ENCODE measurements around the gene IPO4. TPM values are rescaled to one million over a fixed set of nuclear protein-coding genes. Genes with fewer than 3 reads are reported as not detected.

IPO4 gene
- total RNA-seq, 2 donors from 2014 or later = 46.6 to 47.3 TPM

DNA sequence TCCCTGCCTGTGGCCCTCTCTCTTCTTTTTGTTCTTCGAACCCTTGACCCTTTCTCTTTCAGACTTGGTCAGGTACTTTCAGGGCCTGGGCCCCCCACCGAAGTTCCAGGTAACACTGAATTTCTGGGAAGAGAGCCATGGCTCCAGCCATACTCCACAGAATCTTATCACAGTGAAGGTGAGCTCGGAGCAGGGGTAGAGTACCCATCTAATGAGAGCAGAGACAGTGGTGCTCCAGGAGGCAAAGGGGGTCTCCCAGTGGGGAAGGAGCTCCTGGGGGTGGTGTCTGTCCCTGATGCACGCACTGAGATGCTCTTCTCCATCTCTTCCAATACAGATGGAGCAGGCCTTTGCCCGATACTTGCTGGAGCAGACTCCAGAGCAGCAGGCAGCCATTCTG is 22.8 kb downstream of the IPO4 start:
- Mint-ChIP-seq H3K27ac (no peak overlapping the region), H3K4me3 (no peak overlapping the region)

GRCh38 chr14:24164518-24164991 is 24.1 kb downstream of the IPO4 start:
- peaks cover 43% of the 10 kb centered on the region for H3K4me1 Mint-ChIP-seq
- no peak for DNase-seq
- H3K9me3 ChIP-seq (ENCODE audit: control insufficient read depth, low read length, poor library complexity, severe bottlenecking) = no peaks in the 10 kb centered on the region
- peak overlapping the region; percentile 98 for H3K27ac Mint-ChIP-seq
- peaks cover 18% of the 10 kb centered on the region for H3K36me3 Mint-ChIP-seq (ENCODE audit: low read depth)
- peak overlapping the region; percentile 72 for H3K4me3 Mint-ChIP-seq
- no peaks in the 10 kb centered on the region for H3K27me3 Mint-ChIP-seq
- ATAC-seq = no peak

More for the DNA sequence above, 22.8 kb downstream of the IPO4 start:
- no peak for DNase-seq
- H3K9me3 ChIP-seq (ENCODE audit: control insufficient read depth, low read length, poor library complexity, severe bottlenecking) = no peaks in the 10 kb centered on the region
- Mint-ChIP-seq H3K36me3 (ENCODE audit: low read depth) (peaks cover 18% of the 10 kb centered on the region), H3K27me3 (no peaks in the 10 kb centered on the region), H3K4me1 (peaks cover 40% of the 10 kb centered on the region)
- ATAC-seq = no peak

GRCh38 chr14:24162093-24162492 is 26.5 kb downstream of the IPO4 start:
- DNase-seq (no peak), ATAC-seq (no peak)
- H3K27me3 Mint-ChIP-seq = no peaks in the 10 kb centered on the region
- H3K36me3 Mint-ChIP-seq (ENCODE audit: low read depth) = peaks cover 8% of the 10 kb centered on the region
- peaks cover 34% of the 10 kb centered on the region for H3K4me1 Mint-ChIP-seq
- peak overlapping the region; percentile 98 for H3K27ac Mint-ChIP-seq
- H3K4me3 Mint-ChIP-seq = peak overlapping the region; percentile 99
- H3K9me3 ChIP-seq (ENCODE audit: control insufficient read depth, low read length, poor library complexity, severe bottlenecking) = no peaks in the 10 kb centered on the region

GRCh38 chr14:24160850-24161804 is 27.5 kb downstream of the IPO4 start, which contains the start of gene IRF9:
IRF9 (plus strand) TSS chr14:24161265; CDS start chr14:24162145, 880 bp downstream.
- H3K9me3 ChIP-seq (ENCODE audit: control insufficient read depth, low read length, poor library complexity, severe bottlenecking) = no peaks in the 10 kb centered on the region
- Mint-ChIP-seq H3K4me3 (peak within 1 kb of the TSS; percentile 99), H3K27me3 (no peaks in the 10 kb centered on the region), H3K4me1 (peaks cover 34% of the 10 kb centered on the region), H3K27ac (peak within 1 kb of the TSS; percentile 98), H3K36me3 (ENCODE audit: low read depth) (peaks cover 11% of the 10 kb centered on the region)
- ATAC-seq (peak; percentile 92), DNase-seq (peak; percentile 88 to 98 (median 93))

GRCh38 chr14:24160499-24160849 is 28.1 kb downstream of the IPO4 start:
- Mint-ChIP-seq H3K4me3 (no peak overlapping the region), H3K27me3 (no peaks in the 10 kb centered on the region), H3K4me1 (peaks cover 34% of the 10 kb centered on the region), H3K36me3 (ENCODE audit: low read depth) (peaks cover 12% of the 10 kb centered on the region), H3K27ac (peak overlapping the region; percentile 98)
- ATAC-seq (no peak), DNase-seq (no peak)
- no peaks in the 10 kb centered on the region for H3K9me3 ChIP-seq (ENCODE audit: control insufficient read depth, low read length, poor library complexity, severe bottlenecking)

- no peaks in the 10 kb centered on the region for H3K9me3 ChIP-seq (ENCODE audit: control insufficient read depth, low read length, poor library complexity, severe bottlenecking)
- Mint-ChIP-seq H3K36me3 (ENCODE audit: low read depth) (peaks cover 12% of the 10 kb centered on the region), H3K27me3 (no peaks in the 10 kb centered on the region), H3K4me3 (peak overlapping the region; percentile 36), H3K27ac (peak overlapping the region; percentile 98), H3K4me1 (peaks cover 34% of the 10 kb centered on the region)
- no peak for ATAC-seq
- no peak for DNase-seq
Measured at GRCh38 chr14:24159777-24160498, 28.7 kb downstream of the IPO4 start.

GRCh38 chr14:24157331-24157730 is 31.3 kb downstream of the IPO4 start:
- H3K27ac Mint-ChIP-seq = peak overlapping the region; percentile 81
- peaks cover 23% of the 10 kb centered on the region for H3K4me1 Mint-ChIP-seq
- no peak for ATAC-seq

GRCh38 chr14:24156840-24157239 is 31.8 kb downstream of the IPO4 start:
- ATAC-seq = no peak

More at GRCh38 chr14:24157331-24157730, 31.3 kb downstream of the IPO4 start:
- DNase-seq = no peak
- no peaks in the 10 kb centered on the region for H3K27me3 Mint-ChIP-seq
- H3K9me3 ChIP-seq (ENCODE audit: control insufficient read depth, low read length, poor library complexity, severe bottlenecking) = no peaks in the 10 kb centered on the region
- H3K4me3 Mint-ChIP-seq = no peak overlapping the region
- peaks cover 9% of the 10 kb centered on the region for H3K36me3 Mint-ChIP-seq (ENCODE audit: low read depth)

GRCh38 chr14:24155100-24155499 is 33.5 kb downstream of the IPO4 start:
- H3K36me3 Mint-ChIP-seq (ENCODE audit: low read depth) = peaks cover 7% of the 10 kb centered on the region
- H3K9me3 ChIP-seq (ENCODE audit: control insufficient read depth, low read length, poor library complexity, severe bottlenecking) = no peaks in the 10 kb centered on the region
- ATAC-seq (no peak), DNase-seq (no peak)
- peaks cover 16% of the 10 kb centered on the region for H3K4me1 Mint-ChIP-seq
- peak overlapping the region; percentile 79 for H3K27ac Mint-ChIP-seq
- no peaks in the 10 kb centered on the region for H3K27me3 Mint-ChIP-seq
- no peak overlapping the region for H3K4me3 Mint-ChIP-seq

More at GRCh38 chr14:24156840-24157239, 31.8 kb downstream of the IPO4 start:
- Mint-ChIP-seq H3K36me3 (ENCODE audit: low read depth) (peaks cover 9% of the 10 kb centered on the region), H3K4me3 (no peak overlapping the region), H3K4me1 (peaks cover 18% of the 10 kb centered on the region), H3K27ac (peak overlapping the region; percentile 81), H3K27me3 (no peaks in the 10 kb centered on the region)
- H3K9me3 ChIP-seq (ENCODE audit: control insufficient read depth, low read length, poor library complexity, severe bottlenecking) = no peaks in the 10 kb centered on the region
- DNase-seq = no peak

- Mint-ChIP-seq H3K36me3 (ENCODE audit: low read depth) (peaks cover 3% of the 10 kb centered on the region), H3K4me3 (no peak overlapping the region), H3K4me1 (peaks cover 31% of the 10 kb centered on the region), H3K27me3 (no peaks in the 10 kb centered on the region), H3K27ac (no peak overlapping the region)
- DNase-seq = no peak
- ATAC-seq = no peak
- H3K9me3 ChIP-seq (ENCODE audit: control insufficient read depth, low read length, poor library complexity, severe bottlenecking) = no peaks in the 10 kb centered on the region
Measured at GRCh38 chr14:24151404-24152080, 37.1 kb downstream of the IPO4 start.

- H3K36me3 Mint-ChIP-seq (ENCODE audit: low read depth) = peaks cover 2% of the 10 kb centered on the region
- peaks cover 35% of the 10 kb centered on the region for H3K4me1 Mint-ChIP-seq
- H3K27ac Mint-ChIP-seq = no peak overlapping the region
- H3K27me3 Mint-ChIP-seq = no peaks in the 10 kb centered on the region
- DNase-seq = no peak
- H3K4me3 Mint-ChIP-seq = no peak overlapping the region
- H3K9me3 ChIP-seq (ENCODE audit: control insufficient read depth, low read length, poor library complexity, severe bottlenecking) = no peaks in the 10 kb centered on the region
- ATAC-seq = no peak
Measured at GRCh38 chr14:24150993-24151392, 37.6 kb downstream of the IPO4 start.

- ATAC-seq (no peak), DNase-seq (no peak)
- H3K36me3 Mint-ChIP-seq (ENCODE audit: low read depth) = no peaks in the 10 kb centered on the region
- H3K27me3 Mint-ChIP-seq = no peaks in the 10 kb centered on the region
- peaks cover 38% of the 10 kb centered on the region for H3K4me1 Mint-ChIP-seq
- H3K4me3 Mint-ChIP-seq = no peak overlapping the region
- H3K27ac Mint-ChIP-seq = no peak overlapping the region
- H3K9me3 ChIP-seq (ENCODE audit: control insufficient read depth, low read length, poor library complexity, severe bottlenecking) = no peaks in the 10 kb centered on the region
Measured at GRCh38 chr14:24150567-24150966, 38.0 kb downstream of the IPO4 start.

- no peak overlapping the region for H3K4me3 Mint-ChIP-seq
Measured at GRCh38 chr14:24150061-24150460, 38.6 kb downstream of the IPO4 start.

More at GRCh38 chr14:24150061-24150460, 38.6 kb downstream of the IPO4 start:
- H3K4me1 Mint-ChIP-seq = peaks cover 40% of the 10 kb centered on the region
- ATAC-seq = no peak
- DNase-seq = no peak
- no peaks in the 10 kb centered on the region for H3K27me3 Mint-ChIP-seq
- H3K36me3 Mint-ChIP-seq (ENCODE audit: low read depth) = no peaks in the 10 kb centered on the region
- H3K9me3 ChIP-seq (ENCODE audit: control insufficient read depth, low read length, poor library complexity, severe bottlenecking) = no peaks in the 10 kb centered on the region
- H3K27ac Mint-ChIP-seq = no peak overlapping the region
